ENCODE measurements around the gene TENM4.
A peak's percentile ranks its signal among the peaks of the same experiment; 100 is the strongest.

Gene TENM4

DNA sequence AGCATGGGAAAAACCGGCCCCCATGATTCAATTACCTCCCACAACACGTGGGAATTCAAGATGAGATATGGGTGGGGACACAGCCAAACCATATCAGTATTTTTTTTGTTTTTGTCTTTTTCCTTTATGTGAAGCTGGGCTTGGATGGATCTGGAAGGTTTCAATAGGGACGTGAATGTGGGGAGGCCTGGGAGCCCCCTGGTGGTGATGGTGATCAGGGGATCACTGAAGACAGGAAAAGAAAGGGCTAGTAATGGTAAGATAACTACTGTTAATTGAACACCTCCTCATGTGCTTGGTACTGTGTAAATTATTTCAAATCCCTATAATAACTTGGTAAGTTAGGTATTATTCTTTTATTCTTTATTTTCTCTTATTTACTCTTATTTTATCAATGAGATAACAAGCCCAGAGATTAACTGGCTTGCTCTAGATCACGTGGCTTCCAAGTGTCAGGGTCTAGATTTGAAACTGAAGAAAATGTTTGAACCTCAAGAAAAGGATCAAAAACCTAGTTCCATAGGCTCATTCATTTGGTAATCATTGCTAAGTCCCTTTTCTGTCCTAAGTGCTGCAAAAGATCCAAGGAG is 364.2 kb downstream of the TENM4 start:
- no peak for DNase-seq

DNA sequence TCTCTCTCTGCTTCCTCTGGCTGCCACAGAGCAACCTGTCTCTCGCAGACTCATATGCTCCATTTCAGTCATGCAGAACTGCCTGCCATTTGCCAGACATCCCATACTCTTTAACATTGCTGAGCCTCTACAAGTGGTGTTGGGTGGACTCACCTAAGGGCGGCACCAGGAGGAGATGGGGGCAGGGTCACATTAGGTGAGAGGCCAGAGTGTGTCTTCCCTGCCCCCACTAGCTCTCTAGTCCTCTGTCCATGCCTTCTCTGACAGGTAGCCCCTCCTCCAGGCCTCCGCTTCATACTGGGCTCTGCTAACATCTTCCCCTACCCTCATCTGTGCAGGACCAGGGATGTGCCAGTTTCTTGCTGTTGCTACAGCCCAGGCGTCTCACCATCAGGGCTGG is 366.3 kb downstream of the TENM4 start:
- no peak for DNase-seq

DNA sequence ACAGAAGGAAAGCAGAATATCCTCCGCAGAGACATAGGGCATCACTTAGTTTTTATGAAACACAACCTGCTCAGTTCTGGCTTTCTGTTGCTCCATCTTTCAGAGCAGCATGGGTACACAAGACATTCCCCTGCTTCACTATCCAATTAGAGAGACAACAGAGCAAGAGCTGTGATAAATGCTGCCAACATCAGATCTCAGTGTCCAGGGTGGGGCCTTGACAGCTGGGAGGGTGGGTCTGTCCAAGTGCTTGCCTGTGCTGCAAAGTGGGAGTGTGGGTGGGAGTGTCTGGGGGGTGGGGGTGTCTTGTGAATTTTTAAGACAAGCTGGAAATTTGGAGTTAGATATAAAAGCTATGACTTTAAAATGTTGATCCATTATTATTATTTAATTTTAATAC is 369.6 kb downstream of the TENM4 start:
- no peak for DNase-seq

DNA sequence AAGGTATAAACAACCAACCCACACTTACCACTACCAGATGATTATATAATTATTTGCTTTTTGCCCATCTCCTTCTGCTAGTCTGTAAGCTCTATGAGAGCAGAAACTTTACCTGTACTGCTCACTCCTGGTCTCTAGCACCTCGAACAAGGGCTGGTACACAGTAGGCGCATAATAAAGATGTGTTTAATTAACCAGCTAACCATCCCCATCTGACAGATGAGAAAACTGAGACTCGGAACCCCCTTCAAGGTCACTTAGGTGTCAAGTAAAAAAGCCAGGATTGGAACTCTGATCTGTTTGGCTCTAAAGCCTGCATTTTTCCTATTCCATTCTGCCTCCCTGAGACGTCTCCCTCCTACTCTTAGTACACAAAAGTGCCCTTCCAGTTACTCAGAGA is 370.3 kb downstream of the TENM4 start:
- DNase-seq = no peak

DNA sequence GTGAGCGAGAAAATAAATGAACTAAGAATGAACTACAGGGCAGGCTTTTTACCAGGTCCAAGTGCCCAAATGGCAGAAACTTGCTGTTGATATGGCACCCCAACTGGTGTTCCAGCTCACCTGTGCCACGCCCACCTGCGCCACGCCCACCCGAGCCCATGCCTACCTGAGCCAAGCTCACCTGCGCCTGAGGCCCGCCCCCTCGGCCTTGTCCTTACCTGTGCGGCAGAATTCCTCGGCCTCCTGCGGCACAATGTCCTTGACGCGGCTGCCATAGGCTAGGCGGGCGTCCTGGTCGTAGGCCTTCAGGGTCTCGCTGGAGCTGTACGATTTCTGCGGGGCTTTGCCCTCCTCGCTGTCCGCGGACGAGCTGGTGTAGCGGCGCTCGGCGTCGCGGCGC is 371.3 kb downstream of the TENM4 start:
- no peak for DNase-seq

DNA sequence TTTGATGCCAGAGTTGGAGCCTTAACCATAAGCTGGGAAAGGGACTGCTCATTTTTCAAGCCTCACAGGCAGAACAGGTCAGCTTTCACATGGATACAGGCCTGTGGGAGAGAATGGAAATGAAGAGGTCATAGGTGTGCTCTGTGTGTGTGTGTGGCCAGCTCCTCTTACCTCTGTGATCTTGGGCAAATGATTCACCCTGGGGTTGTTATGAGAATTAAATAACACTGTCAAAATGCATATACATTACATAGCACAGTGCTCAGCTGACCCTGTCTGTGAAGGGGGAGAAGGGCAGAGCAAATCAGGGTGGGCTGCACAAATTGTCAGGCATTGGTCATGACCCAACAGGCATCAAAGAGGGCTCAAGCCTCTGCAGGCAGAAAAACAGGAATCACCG is 372.5 kb downstream of the TENM4 start:
- no peak for DNase-seq

DNA sequence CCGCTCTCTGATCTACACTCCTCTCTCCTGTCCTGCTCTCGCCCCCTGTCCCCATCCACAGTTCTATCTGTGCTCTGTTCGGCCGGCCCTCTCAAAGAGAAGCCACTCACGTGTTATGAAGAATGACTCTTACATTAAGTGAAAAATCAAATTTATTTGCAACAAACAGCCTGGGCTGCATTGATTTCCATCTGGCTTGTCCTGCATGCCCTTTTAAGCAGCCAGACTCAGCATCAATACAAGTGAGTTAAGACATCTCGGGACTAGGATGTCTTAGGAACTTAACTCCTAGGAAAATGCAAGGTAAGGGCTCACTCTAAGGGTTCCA is 373.5 kb downstream of the TENM4 start:
- DNase-seq = no peak

DNA sequence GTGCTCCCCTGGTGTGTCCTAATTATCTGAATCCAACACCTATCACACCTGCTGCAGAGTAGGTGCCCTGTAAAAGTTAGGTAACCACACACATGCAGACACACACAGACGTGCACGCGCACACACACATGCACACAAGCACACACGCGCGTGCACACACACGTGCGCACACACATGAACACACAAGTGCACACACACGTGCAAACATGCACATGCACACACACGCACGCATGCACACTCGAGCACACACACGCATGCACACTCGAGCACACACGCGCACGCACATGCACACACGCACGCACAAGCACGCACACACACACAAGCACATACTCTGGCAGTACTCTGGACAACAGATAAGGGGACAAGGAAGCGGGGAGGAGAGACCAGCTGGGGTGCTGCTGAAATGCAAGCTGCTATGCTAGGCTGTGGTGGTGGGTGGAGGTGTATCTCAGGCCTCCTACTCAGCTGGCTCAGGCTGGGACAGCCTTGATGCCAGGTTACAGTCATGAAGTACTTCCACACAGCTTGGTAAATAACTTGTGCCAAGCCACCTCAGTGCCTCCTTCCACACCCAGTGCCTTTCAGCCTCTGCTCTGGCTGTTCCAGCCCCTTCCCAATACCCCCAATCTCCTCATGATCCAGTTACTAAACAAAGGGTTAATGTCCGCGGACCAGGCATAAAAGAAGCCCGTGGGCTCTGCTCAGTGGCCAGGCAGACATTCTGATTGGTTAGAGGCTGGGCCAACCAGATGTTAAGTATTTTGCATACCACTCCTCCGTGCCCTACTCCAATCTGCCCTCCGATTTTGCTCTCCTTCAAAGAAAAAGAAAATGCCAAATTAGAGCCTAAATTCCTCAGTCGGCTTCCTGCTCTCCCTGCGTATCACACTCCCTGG is 374.1 kb downstream of the TENM4 start:
- DNase-seq = no peak

DNA sequence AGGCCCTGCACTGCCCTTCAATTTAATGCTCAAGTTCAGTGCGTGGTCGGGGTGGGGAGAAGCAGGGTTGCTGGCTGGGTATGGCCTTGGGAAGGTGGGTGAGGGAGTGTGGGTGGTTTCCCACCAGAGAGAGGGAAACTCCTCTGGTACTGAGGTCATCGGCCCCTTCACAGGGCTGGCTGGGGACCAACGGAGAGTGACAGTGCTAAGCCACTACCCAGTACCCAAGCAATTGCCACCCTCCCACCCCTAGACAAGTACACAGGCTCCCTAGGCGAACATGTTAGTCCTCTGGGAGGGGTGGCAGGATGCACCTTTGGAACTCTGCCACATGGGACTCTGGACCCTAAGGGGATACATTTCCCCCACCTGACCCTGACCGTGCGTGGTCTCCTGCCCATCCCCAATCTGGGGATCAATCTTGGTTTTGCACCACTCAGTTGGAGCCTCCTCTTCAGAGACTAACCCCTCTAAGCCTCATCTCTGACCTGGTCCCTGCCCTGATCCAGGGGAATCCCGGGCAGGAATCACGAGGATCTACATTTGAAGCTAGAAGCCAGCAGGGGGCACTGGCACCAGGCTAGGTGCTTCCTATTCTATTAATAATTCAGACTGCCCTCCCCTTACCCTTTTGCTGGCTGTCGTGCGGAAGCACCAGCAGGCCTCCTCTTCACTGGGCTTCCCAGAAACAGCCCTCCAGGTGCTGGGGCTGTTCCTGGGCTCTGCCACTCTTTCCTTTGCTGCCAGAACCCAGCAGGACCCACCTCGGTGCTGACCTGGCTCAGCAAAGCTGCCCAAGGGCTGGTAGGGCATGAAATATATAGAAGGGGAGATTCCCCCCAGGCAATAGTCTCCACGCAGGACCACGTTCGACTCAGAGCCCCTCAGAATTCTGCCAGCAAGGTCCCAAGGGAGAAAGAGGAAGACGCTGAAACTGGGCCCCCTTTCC is 377.7 kb downstream of the TENM4 start:
- DNase-seq = peak; percentile 46

DNA sequence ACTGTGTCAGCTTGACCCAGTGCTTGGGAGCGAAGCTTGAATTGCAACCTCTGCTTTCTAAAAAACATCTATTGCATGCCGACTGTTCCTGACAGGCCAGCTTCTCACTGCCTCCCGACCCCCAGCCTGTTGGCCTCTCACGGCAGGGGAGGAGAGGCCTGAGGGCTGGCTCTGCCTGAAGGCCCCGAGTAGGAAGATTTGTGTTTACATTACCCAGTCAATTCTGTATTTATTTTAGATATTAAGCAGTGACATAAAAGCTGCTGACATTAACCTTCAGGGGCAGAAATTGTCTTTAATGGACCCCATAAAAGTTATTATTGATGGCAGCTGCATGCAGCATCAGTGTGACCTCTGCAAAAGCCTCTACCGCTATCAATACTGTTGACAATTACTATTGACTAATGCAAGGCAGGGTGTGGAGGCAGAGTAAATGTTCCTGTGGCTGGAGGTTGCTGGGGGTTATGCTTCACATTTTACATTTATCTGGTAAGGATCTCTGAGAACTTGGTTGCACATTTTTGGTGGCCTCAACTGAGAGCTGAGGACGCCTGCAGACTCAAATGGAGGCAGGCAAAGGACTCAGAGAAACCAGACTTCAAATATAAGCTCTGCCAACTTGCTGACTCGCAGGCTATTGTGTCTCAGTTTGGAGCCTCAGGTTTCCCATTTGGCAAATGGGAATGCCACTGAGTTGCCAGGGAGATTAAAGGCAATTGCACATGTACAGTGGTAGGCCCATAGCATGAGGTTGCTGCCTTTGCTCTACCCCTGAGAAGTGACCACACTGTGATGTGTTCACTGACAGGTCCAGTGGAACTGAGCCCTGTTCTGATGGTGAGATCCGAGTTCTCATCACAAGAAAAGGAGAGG is 380.5 kb downstream of the TENM4 start:
- no peak for DNase-seq

DNA sequence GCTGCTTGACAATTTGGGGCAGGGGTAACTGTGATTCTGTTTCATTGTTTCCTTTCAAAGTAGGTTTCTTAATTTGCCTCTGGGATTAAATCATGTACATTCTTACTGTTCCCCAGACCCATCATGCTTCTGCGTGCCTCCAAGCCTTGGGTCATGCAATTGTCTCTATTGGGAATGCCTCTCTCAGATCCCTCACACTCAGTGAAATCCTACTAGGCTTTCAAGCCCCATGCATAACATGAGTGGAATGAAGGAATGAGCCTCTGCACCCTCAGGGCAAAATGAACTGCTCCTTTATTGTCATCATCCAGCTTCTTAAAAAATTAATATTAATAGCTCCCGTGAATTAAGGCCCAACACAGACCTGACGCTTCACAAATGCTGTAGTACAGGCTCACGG is 381.7 kb downstream of the TENM4 start:
- DNase-seq = no peak

DNA sequence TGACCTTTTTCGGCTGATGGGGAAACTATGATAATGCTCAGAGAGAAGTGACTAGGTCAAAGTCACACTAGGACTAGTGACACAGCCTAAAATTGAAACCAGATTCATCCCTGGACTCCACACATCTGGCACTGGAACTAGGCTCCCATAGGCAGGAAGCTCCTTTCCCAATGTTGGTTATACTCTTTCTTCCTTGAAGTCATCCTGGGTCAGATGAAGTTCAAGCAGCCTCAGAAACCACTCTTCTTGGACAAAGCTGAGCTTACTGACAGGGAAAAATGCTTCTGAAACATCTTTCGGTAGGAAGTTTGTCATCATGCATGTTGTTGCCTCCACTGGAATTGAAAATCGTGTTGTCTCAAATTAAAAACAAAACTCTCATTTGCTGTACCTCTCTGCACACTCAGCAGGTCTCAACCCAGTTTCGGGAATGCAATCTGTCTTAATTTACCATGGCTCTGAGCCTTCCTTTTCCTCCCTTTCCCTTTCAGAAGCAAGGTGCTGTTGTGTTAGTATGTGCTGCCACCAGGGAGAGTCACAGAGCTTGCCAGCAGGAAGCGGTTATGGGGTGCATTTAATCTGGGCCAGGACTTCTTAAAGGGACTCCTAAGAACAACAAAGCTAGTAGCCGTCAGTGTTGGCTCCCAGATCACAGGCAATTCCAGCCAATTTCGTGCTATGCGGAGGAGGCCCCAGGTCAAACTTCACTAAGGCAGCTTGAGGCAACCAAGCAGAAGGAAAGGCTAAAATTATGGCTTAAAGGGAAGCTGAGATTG is 384.8 kb downstream of the TENM4 start:
- DNase-seq = no peak

DNA sequence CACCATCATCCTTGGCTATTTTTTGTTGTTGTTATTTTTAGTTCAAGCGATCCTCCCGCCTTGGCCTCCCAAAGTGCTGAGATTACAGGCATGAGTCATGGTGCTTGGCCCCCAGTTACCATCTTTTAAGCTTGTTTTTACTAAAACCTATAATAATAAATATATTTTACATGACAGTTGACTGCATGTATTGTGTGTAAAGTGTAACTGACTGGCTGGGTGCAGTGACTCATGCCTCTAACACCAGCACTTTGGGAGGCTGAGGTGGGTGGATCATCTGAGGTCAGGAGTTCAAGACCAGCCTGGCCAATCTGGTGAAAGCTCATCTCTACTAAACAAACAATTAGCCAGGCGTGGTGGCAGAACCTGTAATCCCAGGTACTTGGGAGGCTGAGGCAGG is 386.2 kb downstream of the TENM4 start:
- peak; percentile 35 for DNase-seq

DNA sequence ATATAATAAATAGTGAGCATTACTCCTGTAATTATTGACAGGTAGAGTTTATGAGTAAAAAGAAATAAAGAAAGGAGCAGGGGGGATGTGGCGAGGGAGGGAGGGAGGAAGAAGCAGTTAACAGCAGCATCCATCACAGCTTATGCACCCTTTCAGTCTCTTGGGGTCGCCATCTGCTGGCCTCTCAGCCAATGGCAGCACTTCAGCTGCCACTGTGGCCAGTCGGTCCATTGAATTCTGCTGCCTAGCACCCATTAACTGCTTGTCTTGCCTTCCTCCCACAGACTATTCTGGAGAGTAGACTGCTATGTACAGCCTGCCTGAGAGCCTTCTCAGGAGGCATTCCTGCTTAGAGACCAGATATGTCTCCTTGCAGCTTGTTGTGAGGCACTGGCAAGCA is 388.3 kb downstream of the TENM4 start:
- no peak for DNase-seq

DNA sequence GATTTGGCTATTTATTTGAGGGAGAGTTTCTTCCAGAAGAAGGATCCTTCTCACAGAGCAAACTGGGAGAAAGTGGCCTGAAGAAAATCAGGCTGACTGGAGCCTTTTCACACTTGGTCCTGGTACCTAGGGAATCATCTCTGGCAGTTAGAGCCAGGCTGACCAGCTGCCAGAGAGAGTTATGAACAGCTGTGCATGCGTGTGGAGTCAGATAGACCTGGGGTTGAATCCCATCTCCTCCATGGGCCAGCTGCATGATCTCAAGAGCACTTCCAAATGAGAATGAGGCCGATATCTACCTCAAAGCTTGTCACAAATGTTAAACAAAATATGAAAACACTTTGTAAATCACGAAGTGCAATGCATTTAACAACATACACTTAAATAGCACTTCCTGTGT is 390.0 kb downstream of the TENM4 start:
- no peak for DNase-seq

DNA sequence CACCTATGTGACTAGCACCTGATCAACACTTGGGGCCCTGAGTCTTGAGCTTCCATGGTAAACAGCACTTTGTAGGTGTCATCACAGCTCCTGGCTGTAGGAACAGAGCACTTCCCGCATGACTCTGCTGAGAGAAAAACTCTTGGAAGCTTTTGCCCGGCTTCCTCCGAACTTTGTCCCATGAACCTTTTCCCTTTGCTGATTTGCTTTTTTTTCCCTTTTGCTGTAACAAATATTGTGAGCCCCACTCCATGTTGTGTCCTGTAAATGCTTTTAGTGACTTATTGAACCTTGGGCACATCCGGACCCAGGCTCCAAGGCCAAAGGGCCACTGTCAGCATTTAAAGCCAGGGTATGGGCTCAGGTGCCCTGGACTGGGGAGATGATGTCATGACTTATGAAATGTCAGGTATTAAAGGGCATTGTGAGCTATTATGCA is 391.1 kb downstream of the TENM4 start:
- DNase-seq = no peak

DNA sequence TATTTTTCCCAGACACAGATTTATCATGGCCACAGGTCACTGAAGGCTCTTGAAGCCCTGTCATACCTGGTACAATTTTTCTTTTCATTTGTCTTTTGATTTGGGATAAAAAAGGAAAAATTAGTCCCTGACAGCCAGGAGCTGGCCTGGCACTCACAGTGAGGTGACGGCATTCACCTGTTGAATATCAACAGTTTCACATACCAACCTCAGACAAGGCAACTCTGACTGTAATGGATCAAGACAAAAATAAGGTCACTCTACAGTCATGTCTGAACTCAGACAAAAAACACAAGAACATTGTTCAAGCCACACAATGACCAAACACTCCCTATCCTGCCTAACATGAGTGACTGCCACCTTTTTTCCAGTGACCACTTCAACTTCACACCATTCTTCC is 392.9 kb downstream of the TENM4 start:
- DNase-seq = no peak

DNA sequence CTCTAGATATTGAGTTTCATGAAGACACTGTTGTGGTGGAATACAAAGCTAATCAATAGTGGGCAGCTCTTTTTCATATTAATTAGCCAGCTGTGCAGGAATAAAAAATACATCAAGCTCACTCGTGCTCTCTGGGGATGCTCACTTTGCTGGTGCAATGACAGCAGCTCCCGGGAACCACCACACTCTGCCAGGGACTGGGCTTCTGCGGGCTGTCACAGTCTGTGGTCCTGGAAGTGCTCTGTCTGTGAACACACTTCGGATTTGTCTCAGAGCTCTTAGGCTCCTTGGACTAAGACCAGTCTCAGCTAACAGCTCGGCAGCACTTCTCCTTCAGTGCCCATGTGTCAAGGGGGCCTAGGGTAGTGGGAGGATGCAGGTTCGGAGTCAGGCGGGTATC is 393.5 kb downstream of the TENM4 start:
- DNase-seq = no peak

DNA sequence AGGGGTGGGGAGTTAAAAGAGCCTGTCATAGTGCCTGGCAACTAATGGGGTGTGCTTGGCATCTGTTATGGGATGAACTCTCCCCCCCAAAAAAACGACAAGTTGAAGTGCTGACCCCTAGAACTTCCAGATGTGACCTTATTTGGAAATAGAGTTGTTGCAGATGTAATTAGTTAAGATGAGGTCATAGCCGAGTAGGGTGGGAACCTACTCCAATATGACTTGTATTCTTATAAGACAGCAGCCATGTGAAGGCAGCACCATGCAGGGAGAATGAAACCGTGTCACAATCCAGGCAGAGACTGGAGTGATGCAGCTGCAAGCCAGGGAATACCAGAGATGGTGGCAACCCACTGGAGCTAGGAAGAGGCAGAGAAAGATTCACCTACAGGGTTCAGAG is 394.5 kb downstream of the TENM4 start:
- no peak for DNase-seq

DNA sequence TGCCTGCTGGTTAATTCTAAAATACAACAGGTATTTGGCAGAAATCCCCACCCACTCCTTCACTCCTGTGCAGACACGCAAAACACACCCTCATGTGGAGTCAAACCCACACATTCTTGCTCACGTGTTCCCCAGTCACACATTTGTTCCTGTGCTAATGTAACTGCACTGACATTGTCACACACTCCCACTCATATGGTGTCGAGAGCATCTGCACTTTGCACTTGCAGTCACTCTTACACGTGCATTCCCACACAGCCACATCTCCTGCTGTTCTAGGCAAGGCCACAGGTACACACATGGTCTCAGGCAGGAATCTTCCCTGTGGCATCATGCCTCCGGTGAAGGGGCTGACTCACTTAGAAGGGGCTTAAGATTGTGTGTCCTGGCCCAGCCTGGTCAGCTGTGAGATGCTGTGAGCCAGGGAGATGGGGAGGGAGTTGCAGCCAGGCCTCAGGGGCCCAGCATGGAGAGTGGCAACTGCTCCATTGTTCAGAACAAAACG is 395.0 kb downstream of the TENM4 start:
- DNase-seq = peak; percentile 13

DNA sequence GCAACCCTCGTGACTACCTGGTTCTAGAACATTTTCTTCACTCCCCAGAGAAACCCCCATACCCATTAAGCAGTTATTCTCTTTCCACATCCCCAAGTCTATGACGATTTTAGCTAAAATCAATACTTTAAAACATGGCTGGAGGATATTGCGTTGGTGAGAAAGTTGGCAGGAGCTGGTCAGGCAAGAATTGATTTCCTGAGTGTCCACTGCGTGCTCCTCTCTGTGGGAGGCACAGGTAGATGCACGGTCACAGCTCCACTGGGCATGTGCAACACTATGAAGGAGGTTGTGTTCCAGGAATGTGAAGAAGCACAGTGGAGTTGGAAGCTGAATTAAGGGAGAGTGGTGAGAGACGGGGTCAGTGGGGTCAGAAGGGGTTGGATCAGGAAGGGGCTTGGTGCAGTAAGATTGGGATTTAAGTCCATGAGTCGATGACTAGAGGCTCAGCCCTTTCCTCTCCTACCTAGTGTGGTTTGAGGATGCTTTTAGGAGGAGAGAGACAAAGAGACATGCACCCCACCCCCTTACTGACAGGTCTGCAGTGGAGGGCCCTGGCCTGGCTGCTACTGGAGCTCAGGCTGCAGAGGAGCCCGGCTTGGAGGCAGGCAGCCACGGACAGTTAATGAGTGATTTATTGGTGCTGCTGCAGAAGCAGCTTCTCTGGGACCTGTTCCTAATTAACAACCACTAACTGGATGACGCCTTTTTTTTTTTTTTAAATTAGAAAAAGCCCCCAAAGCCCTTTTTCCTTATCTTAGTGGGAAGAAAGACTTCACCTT is 395.6 kb downstream of the TENM4 start:
- DNase-seq = peak; percentile 11
